ENCODE results near the gene CEP89. TPM values are rescaled to one million over a fixed set of nuclear protein-coding genes. Genes with fewer than 3 reads are reported as not detected.
A peak's percentile ranks its signal among the peaks of the same experiment; 100 is the strongest.

The CEP89 gene
- total and polyA plus RNA-seq, 8 donors = 5.7 to 11.0 (median 6.9) TPM

DNA sequence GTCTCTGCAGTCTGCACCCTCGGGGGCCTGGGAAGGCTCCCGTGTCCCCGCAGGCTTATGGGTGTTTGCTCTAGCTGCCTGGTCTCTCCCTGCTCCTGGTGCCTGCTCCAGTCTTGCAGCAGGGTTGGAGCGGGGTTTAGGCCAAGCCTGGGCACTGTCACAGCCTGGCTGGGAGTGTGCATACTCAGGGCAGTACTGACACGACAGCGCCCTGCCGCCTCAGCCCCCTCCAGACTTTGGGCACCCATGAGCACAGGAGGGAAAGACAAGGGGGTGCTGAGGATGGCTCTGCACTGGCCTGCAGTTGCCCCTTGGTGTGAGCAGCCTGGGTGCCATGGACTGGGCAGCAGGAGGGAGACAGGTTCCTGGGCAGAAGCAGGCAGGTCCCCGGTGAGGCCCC, 35.7 kb downstream of the CEP89 start:
- H3K4me1 ChIP-seq = no peaks in the 10 kb centered on the region
- intact Hi-C loops (cut with DNase I) = no loop called here
- WGBS, 2 donors = 94 to 95% methylated on average over 8 of the region's 8 CpGs
- no peaks in the 10 kb centered on the region for H3K9me3 ChIP-seq
- ATAC-seq (no peak), FAIRE-seq (no peak), DNase-seq (peak in 1 of 6 donors; percentile 47)
- peaks cover 0 to 5% (median 0%) of the 10 kb centered on the region in 3 donors for H3K36me3 ChIP-seq
- no peak overlapping the region for H3K27ac ChIP-seq
- H3K27me3 ChIP-seq = no peaks in the 10 kb centered on the region
- no peak for TF ChIP-seq CTCF (IDR thresholded peaks at IDR 0.05)
- no peak overlapping the region for H3K4me3 ChIP-seq

GRCh38 chr19:32935629-32936028, 36.1 kb downstream of the CEP89 start:
- H3K4me1 ChIP-seq = no peaks in the 10 kb centered on the region
- H3K27me3 ChIP-seq = no peaks in the 10 kb centered on the region
- H3K36me3 ChIP-seq = peaks cover 0 to 9% (median 0%) of the 10 kb centered on the region in 3 donors
- DNase-seq (no peak), ATAC-seq (no peak), FAIRE-seq (no peak)
- no peaks in the 10 kb centered on the region for H3K9me3 ChIP-seq
- no peak overlapping the region for H3K4me3 ChIP-seq
- intact Hi-C loops (cut with DNase I) = no loop called here
- TF ChIP-seq CTCF (IDR thresholded peaks at IDR 0.05) = no peak
- WGBS, 2 donors = 87 to 99% methylated on average over 9 of the region's 9 CpGs
- no peak overlapping the region for H3K27ac ChIP-seq

- ATAC-seq (no peak), FAIRE-seq (no peak), DNase-seq (no peak)
- Histone ChIP-seq H3K4me1 (no peaks in the 10 kb centered on the region), H3K9me3 (no peaks in the 10 kb centered on the region), H3K27ac (no peak overlapping the region), H3K27me3 (no peaks in the 10 kb centered on the region), H3K36me3 (peaks cover 0 to 21% (median 0%) of the 10 kb centered on the region in 3 donors), H3K4me3 (no peak overlapping the region)
- intact Hi-C loops (cut with DNase I) = no loop called here
- 93 to 98% methylated on average over 3 of the region's 3 CpGs for WGBS, 2 donors
- TF ChIP-seq CTCF (IDR thresholded peaks at IDR 0.05) = no peak
Observed at GRCh38 chr19:32933571-32933970, 38.2 kb downstream of the CEP89 start.

GRCh38 chr19:32930567-32930966, 41.2 kb downstream of the CEP89 start:
- H3K36me3 ChIP-seq = peaks cover 0 to 20% (median 0%) of the 10 kb centered on the region in 3 donors
- FAIRE-seq (no peak), ATAC-seq (no peak), DNase-seq (no peak)
- no peak for TF ChIP-seq CTCF (IDR thresholded peaks at IDR 0.05)
- no peak overlapping the region for H3K4me3 ChIP-seq
- no peaks in the 10 kb centered on the region for H3K4me1 ChIP-seq
- no peaks in the 10 kb centered on the region for H3K9me3 ChIP-seq
- H3K27ac ChIP-seq = no peak overlapping the region
- intact Hi-C loops (cut with DNase I) = no loop called here
- H3K27me3 ChIP-seq = no peaks in the 10 kb centered on the region
- 95 to 97% methylated on average over 8 of the region's 8 CpGs for WGBS, 2 donors

GRCh38 chr19:32928806-32929205, 43.0 kb downstream of the CEP89 start:
- Histone ChIP-seq H3K4me3 (no peak overlapping the region), H3K27me3 (no peaks in the 10 kb centered on the region), H3K9me3 (no peaks in the 10 kb centered on the region), H3K36me3 (peaks cover 0 to 32% (median 0%) of the 10 kb centered on the region in 3 donors), H3K27ac (no peak overlapping the region), H3K4me1 (no peaks in the 10 kb centered on the region)
- TF ChIP-seq CTCF (IDR thresholded peaks at IDR 0.05) = no peak
- WGBS, 2 donors = 75 to 92% methylated on average over 2 of the region's 2 CpGs
- intact Hi-C loops (cut with DNase I) = no loop called here
- DNase-seq (no peak), FAIRE-seq (no peak), ATAC-seq (no peak)
